H9 (cell line): Measurements from ENCODE around the gene WRAP73. TPM values are rescaled to one million over a fixed set of nuclear protein-coding genes. Genes with fewer than 3 reads are reported as not detected.
A peak's percentile ranks its signal among the peaks of the same experiment; 100 is the strongest.

Source experiments
- DNase-seq: peaks from one replicate; pipeline ENCODE4 v3.0.0-alpha.2; 2017
- H2AFZ ChIP-seq: one replicate; pipeline ENCODE4 v1.6.1; 2013; ENCODE audit warnings: mild to moderate bottlenecking, low read length, control low read depth, moderate library complexity
- H2AK5ac ChIP-seq: 2 replicates; pipeline ENCODE4 v1.6.1; 2013; ENCODE audit warnings: low read length, control low read depth, mixed read lengths; ENCODE audit not compliant: insufficient read length
- H2BK120ac ChIP-seq: one replicate; pipeline ENCODE4 v1.6.1; 2013; ENCODE audit warnings: low read depth, mild to moderate bottlenecking, low read length, control low read depth, inconsistent platforms; ENCODE audit not compliant: poor library complexity, severe bottlenecking
- H2BK12ac ChIP-seq: 2 replicates; pipeline ENCODE4 v1.6.1; 2013; ENCODE audit warnings: low read length, control low read depth, mixed read lengths, low read depth; ENCODE audit not compliant: insufficient read length
- H2BK15ac ChIP-seq: 2 replicates; pipeline ENCODE4 v1.6.1; 2013; ENCODE audit warnings: low read depth, low read length, control low read depth
- H2BK20ac ChIP-seq: one replicate; pipeline ENCODE4 v1.6.1; 2013; ENCODE audit warnings: low read depth, mild to moderate bottlenecking, low read length, control low read depth, inconsistent platforms; ENCODE audit not compliant: poor library complexity, severe bottlenecking
- H2BK5ac ChIP-seq: 2 replicates; pipeline ENCODE4 v1.6.1; 2013; ENCODE audit warnings: low read length, control low read depth, mixed read lengths; ENCODE audit not compliant: insufficient read length
- H3K14ac ChIP-seq: 2 replicates; pipeline ENCODE4 v1.6.1; 2013; ENCODE audit warnings: low read length, control low read depth; ENCODE audit not compliant: insufficient read depth
- H3K18ac ChIP-seq: 2 replicates; pipeline ENCODE4 v1.6.1; 2013; ENCODE audit warnings: low read depth, mild to moderate bottlenecking, mixed read lengths, low read length, control low read depth; ENCODE audit not compliant: insufficient read length
- H3K23ac ChIP-seq: 2 replicates; pipeline ENCODE4 v1.6.1; 2013; ENCODE audit warnings: low read length, control low read depth, mixed read lengths, low read depth; ENCODE audit not compliant: insufficient read length
- H3K23me2 ChIP-seq: 2 replicates; pipeline ENCODE4 v1.6.1; 2013; ENCODE audit warnings: low read depth, mild to moderate bottlenecking, mixed read lengths, low read length, control low read depth; ENCODE audit not compliant: insufficient read length, poor library complexity, severe bottlenecking
- H3K27ac ChIP-seq: 2 replicates; pipeline ENCODE4 v1.5.1; 2013; ENCODE audit warnings: low read length, control low read depth, mixed read lengths, low read depth; ENCODE audit not compliant: insufficient read length
- H3K27me3 ChIP-seq: 2 replicates; pipeline ENCODE4 v1.6.1; 2013; ENCODE audit warnings: low read length, control low read depth, inconsistent platforms; ENCODE audit not compliant: insufficient read depth
- H3K4ac ChIP-seq: 2 replicates; pipeline ENCODE4 v1.6.1; 2013; ENCODE audit warnings: low read depth, mild to moderate bottlenecking, control low read depth, inconsistent platforms, low read length, moderate library complexity
- H3K4me1 ChIP-seq: 2 replicates; pipeline ENCODE4 v1.6.1; 2013; ENCODE audit warnings: low read length, control low read depth, inconsistent platforms; ENCODE audit not compliant: insufficient read depth
- H3K4me2 ChIP-seq: 2 replicates; pipeline ENCODE4 v1.6.1; 2013; ENCODE audit warnings: low read length, control low read depth, mixed read lengths; ENCODE audit not compliant: insufficient read length, insufficient read depth
- H3K56ac ChIP-seq: 2 replicates; pipeline ENCODE4 v1.6.1; 2013; ENCODE audit warnings: low read depth, mild to moderate bottlenecking, mixed read lengths, low read length, control low read depth; ENCODE audit not compliant: insufficient read length
- H3K79me1 ChIP-seq: 2 replicates; pipeline ENCODE4 v1.6.1; 2013; ENCODE audit warnings: low read depth, mild to moderate bottlenecking, moderate library complexity, low read length, control low read depth, inconsistent platforms; ENCODE audit not compliant: insufficient read depth, poor library complexity, severe bottlenecking
- H3K79me2 ChIP-seq: 2 replicates; pipeline ENCODE4 v1.6.1; 2013; ENCODE audit warnings: low read length, control low read depth, inconsistent platforms; ENCODE audit not compliant: insufficient read depth
- H3K9ac ChIP-seq: 2 replicates; pipeline ENCODE4 v1.6.1; 2013; ENCODE audit warnings: low read length, control low read depth, mixed read lengths; ENCODE audit not compliant: insufficient read length; ENCODE audit errors: extremely low read depth
- H3K9me3 ChIP-seq: one replicate; pipeline ENCODE4 v1.6.1; 2013; ENCODE audit warnings: low read depth, low read length, inconsistent platforms; ENCODE audit not compliant: control insufficient read depth
- H3T11ph ChIP-seq: one replicate; pipeline ENCODE4 v1.6.1; 2013; ENCODE audit warnings: mild to moderate bottlenecking, low read length, control low read depth, inconsistent platforms
- H4K20me1 ChIP-seq: one replicate; pipeline ENCODE4 v1.6.1; 2013; ENCODE audit not compliant: control insufficient read depth, insufficient read length, insufficient read depth
- H4K5ac ChIP-seq: 2 replicates; pipeline ENCODE4 v1.6.1; 2013; ENCODE audit warnings: low read depth, mild to moderate bottlenecking, mixed read lengths, low read length, control low read depth; ENCODE audit not compliant: insufficient read length
- H4K8ac ChIP-seq: replicated peaks from 2 replicates; pipeline ENCODE4 v1.6.1; 2013; ENCODE audit warnings: low read length, control low read depth, mixed read lengths, low read depth; ENCODE audit not compliant: insufficient read length
- H4K91ac ChIP-seq: 2 replicates; pipeline ENCODE4 v1.6.1; 2013; ENCODE audit warnings: low read depth, mild to moderate bottlenecking, moderate library complexity, mixed read lengths, low read length, control low read depth; ENCODE audit not compliant: insufficient read length
- H3K27ac Mint-ChIP-seq, 3 experiments: 2 replicates in 2 of 3; 3 replicates in 1 of 3; pipeline ENCODE4 v1.8.0; 2020 to 2021; ENCODE audit warnings: mixed read lengths in 3 of 3, mild to moderate bottlenecking in 1 of 3, moderate library complexity in 1 of 3
- H3K27me3 Mint-ChIP-seq: 2 replicates; pipeline ENCODE4 v1.8.0; 2021; ENCODE audit warnings: low read depth, mild to moderate bottlenecking, moderate library complexity, mixed read lengths
- H3K36me3 Mint-ChIP-seq, 3 experiments: 2 replicates in 2 of 3; 3 replicates in 1 of 3; pipeline ENCODE4 v1.8.0; 2020 to 2021; ENCODE audit warnings: low read depth in 3 of 3, mixed read lengths in 3 of 3; ENCODE audit not compliant: insufficient read depth in 1 of 3
- H3K4me1 Mint-ChIP-seq, 2 experiments: 2 replicates each; pipeline ENCODE4 v1.8.0; 2020; ENCODE audit warnings: mixed read lengths in 2 of 2
- H3K4me3 Mint-ChIP-seq, 2 experiments: 2 replicates in 1 of 2; 3 replicates in 1 of 2; pipeline ENCODE4 v1.8.0; 2020 to 2021; ENCODE audit warnings: mild to moderate bottlenecking in 2 of 2, mixed read lengths in 2 of 2, moderate library complexity in 1 of 2
- H3K9me3 Mint-ChIP-seq, 2 experiments: 2 replicates in 1 of 2; 3 replicates in 1 of 2; pipeline ENCODE4 v1.8.0; 2020; ENCODE audit warnings: mild to moderate bottlenecking in 2 of 2, mixed read lengths in 2 of 2, moderate library complexity in 1 of 2
- WGBS: extraction: QIAGEN DNeasy Blood & Tissue Kit; methylation state at CpG from one replicate; pipeline ENCODE4 v1.1.7; 2013; ENCODE audit warnings: missing lambda C conversion rate, low lambda C conversion rate, mixed read lengths; ENCODE audit not compliant: insufficient read length; ENCODE audit errors: extremely low coverage; 5-methylcytosine and 5-hydroxymethylcytosine counted together
- total RNA-seq: library from RNA; stranded (reverse); gene quantifications from 2 replicates; pipeline ENCODE4 v1.2.1, GENCODE V29; 2021
- TF ChIP-seq, protein P1 (sequence below): fragments of 200-600 bp; sonication (generic); conservative IDR thresholded peaks from 3 replicates; pipeline ENCODE4 v1.8.0; 2021; ENCODE audit warnings: antibody characterized with exemption, mild to moderate bottlenecking

The WRAP73 gene
- total RNA-seq, 1 experiment from 2014 or later = 28.4 TPM

DNA sequence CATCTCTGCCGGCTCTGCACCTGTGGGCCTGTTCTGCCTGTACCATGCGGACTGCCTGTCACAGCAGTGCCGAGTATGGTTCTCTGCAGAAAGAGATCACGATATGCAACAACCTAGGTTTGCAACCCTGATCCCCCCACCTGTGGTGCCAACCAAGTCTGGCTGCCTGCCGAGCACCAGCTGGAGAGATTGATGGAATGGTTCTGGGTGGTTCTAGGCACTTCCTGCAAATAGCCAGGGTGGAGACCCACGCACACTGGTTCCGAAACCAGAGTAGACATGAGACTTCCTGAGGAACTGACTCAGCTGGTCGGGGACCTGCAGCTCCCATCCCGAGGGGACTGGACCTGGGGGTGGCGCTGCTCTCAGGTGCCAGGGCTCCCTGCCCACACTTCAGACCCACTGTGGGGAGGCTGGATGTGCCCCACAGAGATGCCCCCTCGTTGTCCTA lies 19.7 kb downstream of the WRAP73 start:
- H3K23ac ChIP-seq = no peak overlapping the region
- Mint-ChIP-seq H3K9me3 (no peaks in the 10 kb centered on the region), H3K27me3 (no peaks in the 10 kb centered on the region), H3K36me3 (peaks cover 4 to 53% (median 45%) of the 10 kb centered on the region in 3 experiments), H3K4me1 (peaks cover 8 to 22% of the 10 kb centered on the region in 2 experiments), H3K27ac (peak overlapping the region in 1 of 3 experiments; percentile 55; a peak in 2 of 7 replicates), H3K4me3 (no peak overlapping the region; a peak in 1 of 5 replicates)
- no peaks in the 10 kb centered on the region for H4K20me1 ChIP-seq
- no peak overlapping the region for H2BK12ac ChIP-seq
- H3K27ac ChIP-seq = no peak overlapping the region
- H3K18ac ChIP-seq = no peak overlapping the region
- H3K4me1 ChIP-seq = no peaks in the 10 kb centered on the region
- H2BK120ac ChIP-seq = no peak overlapping the region
- H3K4ac ChIP-seq = no peak overlapping the region
- H2AFZ ChIP-seq = no peak overlapping the region
- no peak overlapping the region for H3K14ac ChIP-seq
- H3K23me2 ChIP-seq = no peaks in the 10 kb centered on the region
- H2BK5ac ChIP-seq = no peak overlapping the region
- no peak overlapping the region for H2BK15ac ChIP-seq
- no peak for DNase-seq
- no peak overlapping the region for H4K91ac ChIP-seq
- H3K9ac ChIP-seq = no peak overlapping the region
- H4K8ac ChIP-seq = no peak overlapping the region
- H2AK5ac ChIP-seq = no peak overlapping the region
- TF ChIP-seq, protein P1, sequence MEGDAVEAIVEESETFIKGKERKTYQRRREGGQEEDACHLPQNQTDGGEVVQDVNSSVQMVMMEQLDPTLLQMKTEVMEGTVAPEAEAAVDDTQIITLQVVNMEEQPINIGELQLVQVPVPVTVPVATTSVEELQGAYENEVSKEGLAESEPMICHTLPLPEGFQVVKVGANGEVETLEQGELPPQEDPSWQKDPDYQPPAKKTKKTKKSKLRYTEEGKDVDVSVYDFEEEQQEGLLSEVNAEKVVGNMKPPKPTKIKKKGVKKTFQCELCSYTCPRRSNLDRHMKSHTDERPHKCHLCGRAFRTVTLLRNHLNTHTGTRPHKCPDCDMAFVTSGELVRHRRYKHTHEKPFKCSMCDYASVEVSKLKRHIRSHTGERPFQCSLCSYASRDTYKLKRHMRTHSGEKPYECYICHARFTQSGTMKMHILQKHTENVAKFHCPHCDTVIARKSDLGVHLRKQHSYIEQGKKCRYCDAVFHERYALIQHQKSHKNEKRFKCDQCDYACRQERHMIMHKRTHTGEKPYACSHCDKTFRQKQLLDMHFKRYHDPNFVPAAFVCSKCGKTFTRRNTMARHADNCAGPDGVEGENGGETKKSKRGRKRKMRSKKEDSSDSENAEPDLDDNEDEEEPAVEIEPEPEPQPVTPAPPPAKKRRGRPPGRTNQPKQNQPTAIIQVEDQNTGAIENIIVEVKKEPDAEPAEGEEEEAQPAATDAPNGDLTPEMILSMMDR = no peak
- WGBS = no CpG with 5 or more reads among the region's 11 CpGs
- H3K79me2 ChIP-seq = no peaks in the 10 kb centered on the region
- no peak overlapping the region for H3K4me2 ChIP-seq
- no peaks in the 10 kb centered on the region for H3K9me3 ChIP-seq
- H3K27me3 ChIP-seq = no peaks in the 10 kb centered on the region
- no peak overlapping the region for H3T11ph ChIP-seq
- no peak overlapping the region for H2BK20ac ChIP-seq
- no peak overlapping the region for H4K5ac ChIP-seq
- no peaks in the 10 kb centered on the region for H3K79me1 ChIP-seq
- no peak overlapping the region for H3K56ac ChIP-seq
